Thyroid gland (tissue), 4 donors: ENCODE measurements around the gene WAPL.

ENCODE experiments used
- POLR2A ChIP-seq, 2 donors: fragments of 450-650 bp; IDR thresholded peaks; one replicate each; pipeline ENCODE4 v1.6.1; 2017; ENCODE audit warnings: antibody characterized with exemption in 2 of 2, mild to moderate bottlenecking in 2 of 2, moderate library complexity in 1 of 2
- TF ChIP-seq, protein P1 (sequence below), 6 experiments: fragments of 200-600 bp in 3 of 6; fragments of 450-650 bp in 3 of 6; sonication (generic) in 3 of 6; IDR thresholded peaks; one replicate each; pipeline ENCODE4 v1.5.1; 2016 to 2019; ENCODE audit warnings: antibody characterized with exemption in 6 of 6, mild to moderate bottlenecking in 2 of 6, inconsistent platforms in 1 of 6, moderate library complexity in 1 of 6

DNA sequence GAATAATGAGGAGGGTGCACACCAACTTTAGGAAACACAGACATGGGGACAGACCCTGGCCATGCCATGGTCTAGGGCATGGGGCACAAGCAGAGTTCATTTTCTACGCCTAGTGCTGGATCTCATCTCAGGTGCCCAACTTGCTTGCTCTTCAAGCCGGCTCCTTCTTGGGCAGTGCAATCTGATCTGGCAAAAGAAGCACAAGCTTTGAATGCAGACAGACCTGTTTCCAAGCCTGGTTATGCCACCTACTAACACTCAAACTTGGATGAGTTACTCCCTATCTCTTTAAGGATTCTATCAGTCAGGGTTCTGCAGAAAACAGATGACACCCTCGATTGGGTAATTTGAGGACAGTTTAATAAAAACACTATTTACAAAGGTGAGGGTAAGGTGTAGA, 34.9 kb upstream of the WAPL start:
- TF ChIP-seq, protein P1, sequence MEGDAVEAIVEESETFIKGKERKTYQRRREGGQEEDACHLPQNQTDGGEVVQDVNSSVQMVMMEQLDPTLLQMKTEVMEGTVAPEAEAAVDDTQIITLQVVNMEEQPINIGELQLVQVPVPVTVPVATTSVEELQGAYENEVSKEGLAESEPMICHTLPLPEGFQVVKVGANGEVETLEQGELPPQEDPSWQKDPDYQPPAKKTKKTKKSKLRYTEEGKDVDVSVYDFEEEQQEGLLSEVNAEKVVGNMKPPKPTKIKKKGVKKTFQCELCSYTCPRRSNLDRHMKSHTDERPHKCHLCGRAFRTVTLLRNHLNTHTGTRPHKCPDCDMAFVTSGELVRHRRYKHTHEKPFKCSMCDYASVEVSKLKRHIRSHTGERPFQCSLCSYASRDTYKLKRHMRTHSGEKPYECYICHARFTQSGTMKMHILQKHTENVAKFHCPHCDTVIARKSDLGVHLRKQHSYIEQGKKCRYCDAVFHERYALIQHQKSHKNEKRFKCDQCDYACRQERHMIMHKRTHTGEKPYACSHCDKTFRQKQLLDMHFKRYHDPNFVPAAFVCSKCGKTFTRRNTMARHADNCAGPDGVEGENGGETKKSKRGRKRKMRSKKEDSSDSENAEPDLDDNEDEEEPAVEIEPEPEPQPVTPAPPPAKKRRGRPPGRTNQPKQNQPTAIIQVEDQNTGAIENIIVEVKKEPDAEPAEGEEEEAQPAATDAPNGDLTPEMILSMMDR (IDR thresholded peaks at IDR 0.05), result no peak
- no peak for TF ChIP-seq POLR2A (IDR thresholded peaks at IDR 0.05)
